A549 (cell line): ENCODE measurements around the gene PRR23E. TPM values are rescaled to one million over a fixed set of nuclear protein-coding genes. Genes with fewer than 3 reads are reported as not detected.

Experiments used
- ATAC-seq, 2 experiments: fragments of 200-7000 bp in 1 of 2; fragments of >200 bp in 1 of 2; cut with Nextera tagmentation in 1 of 2; cut with Tn5 transposase in 1 of 2; 3 replicates each; pipeline versions ENCODE4 v1.8.0 to v1.9.1; 2018 to 2020; ENCODE audit warnings: mild to moderate bottlenecking in 1 of 2, moderate library complexity in 1 of 2
- CTCF ChIA-PET: fragments of 300-600 bp; sonication (Branson Sonifier 250); formaldehyde crosslinking; extraction: SDS; loops from one replicate; lab custom pipeline; 2021; ENCODE audit warnings: antibody characterized with exemption, inconsistent platforms; lab: Yijun Ruan, JAX
- POLR2A ChIA-PET: fragments of 350-600 bp; formaldehyde crosslinking; extraction: SDS; loops from one replicate; lab custom pipeline; 2021; ENCODE audit warnings: antibody characterized with exemption, inconsistent platforms; lab: Yijun Ruan, JAX
- DNase-seq, 2 experiments: peaks; one replicate each; pipeline versions ENCODE4 v3.0.0 to v3.0.0-alpha.2; 2011 to 2016; ENCODE audit warnings: low read depth in 1 of 2, low spot score in 1 of 2
- FAIRE-seq: peaks from 2 replicates; lab custom pipeline; 2011; peaks lifted over from hg19 to GRCh38; lab: Jason Lieb, UNC
- H3K27ac ChIP-seq, 2 experiments: fragments of >200 bp; sonication (Bioruptor Twin); formaldehyde crosslinking; 3 replicates each; pipeline ENCODE4 v1.5.1; 2016 to 2017
- H3K4me1 ChIP-seq: fragments of >200 bp; sonication (Bioruptor Twin); formaldehyde crosslinking; 3 replicates; pipeline ENCODE4 v1.6.1; 2016
- H3K4me2 ChIP-seq: fragments of >200 bp; sonication (Bioruptor Twin); formaldehyde crosslinking; 3 replicates; pipeline ENCODE4 v1.6.1; 2016
- H3K4me3 ChIP-seq: fragments of >200 bp; sonication (Bioruptor Twin); formaldehyde crosslinking; 3 replicates; pipeline ENCODE4 v1.5.1; 2016
- H3K9me3 ChIP-seq: fragments of >200 bp; sonication (Bioruptor Twin); formaldehyde crosslinking; 3 replicates; pipeline ENCODE4 v1.6.1; 2016
- CBX2 ChIP-seq: fragments of 200-600 bp; sonication (generic); IDR thresholded peaks from 2 replicates; pipeline ENCODE4 v1.6.1; 2016; ENCODE audit warnings: low read depth, mild to moderate bottlenecking, borderline replicate concordance
- CBX8 ChIP-seq: fragments of 200-600 bp; sonication (generic); IDR thresholded peaks from 2 replicates; pipeline ENCODE4 v1.6.1; 2016
- CHD4 ChIP-seq: fragments of 200-600 bp; sonication (generic); IDR thresholded peaks from 2 replicates; pipeline ENCODE4 v1.6.1; 2016; ENCODE audit warnings: antibody characterized with exemption, mild to moderate bottlenecking, borderline replicate concordance
- CTCF ChIP-seq: fragments of >200 bp; sonication (Bioruptor Twin); formaldehyde crosslinking; IDR thresholded peaks from 3 replicates; pipeline ENCODE4 v1.5.1; 2016
- E2F6 ChIP-seq: IDR thresholded peaks from 2 replicates; pipeline ENCODE4 v1.6.1; 2012; ENCODE audit warnings: low read depth, borderline replicate concordance
- ESRRA ChIP-seq: fragments of 150-350 bp; IDR thresholded peaks from 2 replicates; pipeline ENCODE4 v1.6.1; 2014; ENCODE audit warnings: mild to moderate bottlenecking, low read length, borderline replicate concordance
- FOSL2 ChIP-seq, 2 experiments: fragments of 450-650 bp in 1 of 2; fragments of >200 bp in 1 of 2; sonication (Bioruptor Twin) in 1 of 2; formaldehyde crosslinking; IDR thresholded peaks; 2 replicates each; pipeline versions ENCODE4 v1.5.0 to v1.6.1; 2016 to 2020; ENCODE audit warnings: mild to moderate bottlenecking in 1 of 2, moderate library complexity in 1 of 2
- FOXS1 ChIP-seq: fragments of 250-450 bp; sonication (Bioruptor Pico); IDR thresholded peaks from 2 replicates; pipeline ENCODE4 v1.5.0; 2020; ENCODE audit warnings: mild to moderate bottlenecking, moderate library complexity
- HES2 ChIP-seq: fragments of >200 bp; sonication (Bioruptor Twin); formaldehyde crosslinking; IDR thresholded peaks from 2 replicates; pipeline ENCODE4 v1.6.1; 2016
- HEYL ChIP-seq: fragments of 250-450 bp; sonication (Bioruptor Pico); IDR thresholded peaks from 2 replicates; pipeline ENCODE4 v1.8.0; 2021; ENCODE audit warnings: mild to moderate bottlenecking, moderate library complexity
- JUN ChIP-seq, 2 experiments: fragments of >200 bp; sonication (Bioruptor Twin); formaldehyde crosslinking; IDR thresholded peaks; 2 replicates in 1 of 2; 3 replicates in 1 of 2; pipeline ENCODE4 v1.6.1; 2016 to 2017
- MAFK ChIP-seq: fragments of 450-650 bp; IDR thresholded peaks from 2 replicates; pipeline ENCODE4 v1.6.1; 2014; ENCODE audit not compliant: partially characterized antibody
- MAX ChIP-seq: IDR thresholded peaks from 2 replicates; pipeline ENCODE4 v1.6.1; 2012
- MAZ ChIP-seq: fragments of 150-350 bp; IDR thresholded peaks from 2 replicates; pipeline ENCODE4 v1.6.1; 2014; ENCODE audit warnings: antibody characterized with exemption, low read depth, low read length, borderline replicate concordance
- PBX3 ChIP-seq: IDR thresholded peaks from 2 replicates; pipeline ENCODE4 v1.6.1; 2012
- RARB ChIP-seq: fragments of 250-450 bp; sonication (Bioruptor Pico); IDR thresholded peaks from 2 replicates; pipeline ENCODE4 v1.8.0; 2021; ENCODE audit warnings: mild to moderate bottlenecking, moderate library complexity
- REST ChIP-seq: fragments of 200-600 bp; sonication (generic); IDR thresholded peaks from 2 replicates; pipeline ENCODE4 v1.6.1; 2016; ENCODE audit warnings: antibody characterized with exemption, mild to moderate bottlenecking, moderate library complexity
- SREBF2 ChIP-seq: fragments of 450-650 bp; IDR thresholded peaks from 2 replicates; pipeline ENCODE4 v1.6.1; 2014; ENCODE audit warnings: mild to moderate bottlenecking, moderate library complexity
- TFCP2L1 ChIP-seq: fragments of 250-450 bp; sonication (Bioruptor Pico); IDR thresholded peaks from 2 replicates; pipeline ENCODE4 v1.5.0; 2021; ENCODE audit warnings: mild to moderate bottlenecking
- TP53 ChIP-seq: fragments of 250-450 bp; sonication (Bioruptor Pico); IDR thresholded peaks from 2 replicates; pipeline ENCODE4 v1.5.0; 2021; ENCODE audit warnings: mild to moderate bottlenecking, moderate library complexity
- ZNF302 ChIP-seq: fragments of 250-450 bp; sonication (Bioruptor Pico); IDR thresholded peaks from 2 replicates; pipeline ENCODE4 v1.9.0; 2021; ENCODE audit warnings: inconsistent platforms, mild to moderate bottlenecking, moderate library complexity
- ZSCAN20 ChIP-seq: fragments of 250-450 bp; sonication (Bioruptor Pico); IDR thresholded peaks from 2 replicates; pipeline ENCODE4 v1.8.0; 2022; ENCODE audit warnings: mild to moderate bottlenecking, moderate library complexity
- WGBS: methylation state at CpG from one replicate; pipeline ENCODE4 v1.1.6; 2017; ENCODE audit errors: missing lambda C conversion rate; 5-methylcytosine and 5-hydroxymethylcytosine counted together
- polyA plus RNA-seq, 4 experiments: library from polyadenylated mRNA; depleted of rRNA in 3 of 4; stranded (reverse); fragments of >200 nt; fragmentation: RNase III in 1 of 4; extraction: RNeasy Plus Mini Kit Qiagen cat#74134 plus additional on column Dnase treatment in 1 of 4; gene quantifications; 2 replicates in 3 of 4; 3 replicates in 1 of 4; pipeline ENCODE4 v1.2.3, GENCODE V29; 2011 to 2017

PRR23E gene
- polyA plus RNA-seq, 2 of the 4 experiments (the other 2 are of a cell fraction) = not detected

GRCh38 chr3:127180859-127181258 is 12.1 kb upstream of the PRR23E start:
- WGBS = 51% methylated on average over 6 of the region's 6 CpGs
- no peak for ATAC-seq
- TF ChIP-seq HEYL (CRISPR knock-in tag) = no peak
- TF ChIP-seq TP53 (CRISPR knock-in tag) = no peak
- TF ChIP-seq ZNF302 (CRISPR knock-in tag) = no peak
- no peak for TF ChIP-seq ZSCAN20 (CRISPR knock-in tag)
- no peak for TF ChIP-seq HES2
- no peak for TF ChIP-seq ESRRA
- TF ChIP-seq MAZ = no peak
- TF ChIP-seq FOSL2 (IDR thresholded peaks at IDR 0.05) = no peak
- no peak for TF ChIP-seq FOSL2 (CRISPR knock-in tag; IDR thresholded peaks at IDR 0.05)
- TF ChIP-seq JUN (IDR thresholded peaks at IDR 0.05) = no peak
- no peak for TF ChIP-seq PBX3
- no peak for TF ChIP-seq REST
- TF ChIP-seq MAFK = no peak
- TF ChIP-seq E2F6 = no peak
- no peak for TF ChIP-seq MAX
- TF ChIP-seq CHD4 = no peak
- TF ChIP-seq CTCF = no peak
- no peak for TF ChIP-seq CBX2
- no peak for TF ChIP-seq SREBF2
- TF ChIP-seq, all 56 proteins: peak for 0
- H3K9me3 ChIP-seq = 0 out of 3 replicates have a peak, but pooled peaks cover 4% of the 10 kb centered on the region
- FAIRE-seq (no peak), DNase-seq (no peak)
- ChIA-PET CTCF (interaction anchor here (0.6 to 1.7 kb wide), 3 partner anchors 36 to 502 kb away, joined by 3 to 4 read pairs (median 3); no protein-coding TSS in a partner anchor), POLR2A (no interaction called here)
- no peak overlapping the region for H3K27ac ChIP-seq
- H3K4me3 ChIP-seq = no peak overlapping the region
- H3K4me2 ChIP-seq = no peak overlapping the region
- no peaks in the 10 kb centered on the region for H3K4me1 ChIP-seq

GRCh38 chr3:127182431-127182830 is 10.5 kb upstream of the PRR23E start:
- DNase-seq (no peak), FAIRE-seq (no peak), ATAC-seq (no peak)
- ChIA-PET POLR2A (no interaction called here), CTCF (no interaction called here)
- H3K9me3 ChIP-seq = 0 out of 3 replicates have a peak, but pooled peaks cover 4% of the 10 kb centered on the region
- H3K27ac ChIP-seq = no peak overlapping the region
- no peak for TF ChIP-seq FOXS1 (CRISPR knock-in tag)
- TF ChIP-seq CTCF = no peak
- TF ChIP-seq CBX8 = no peak
- no peak for TF ChIP-seq ESRRA
- no peak for TF ChIP-seq TFCP2L1 (CRISPR knock-in tag)
- no peak for TF ChIP-seq RARB
- no peaks in the 10 kb centered on the region for H3K4me1 ChIP-seq
- 28% methylated on average over 5 of the region's 7 CpGs for WGBS
- no peak overlapping the region for H3K4me3 ChIP-seq
- H3K4me2 ChIP-seq = no peak overlapping the region
